Raji (cell line): ENCODE data around the gene GRAP2.

ENCODE experiments used
- POLR2A ChIP-seq: IDR thresholded peaks from 2 replicates; pipeline ENCODE4 v1.6.1; 2011; ENCODE audit warnings: low read depth, low read length, control low read depth; ENCODE audit not compliant: insufficient read depth

GRAP2 gene

DNA sequence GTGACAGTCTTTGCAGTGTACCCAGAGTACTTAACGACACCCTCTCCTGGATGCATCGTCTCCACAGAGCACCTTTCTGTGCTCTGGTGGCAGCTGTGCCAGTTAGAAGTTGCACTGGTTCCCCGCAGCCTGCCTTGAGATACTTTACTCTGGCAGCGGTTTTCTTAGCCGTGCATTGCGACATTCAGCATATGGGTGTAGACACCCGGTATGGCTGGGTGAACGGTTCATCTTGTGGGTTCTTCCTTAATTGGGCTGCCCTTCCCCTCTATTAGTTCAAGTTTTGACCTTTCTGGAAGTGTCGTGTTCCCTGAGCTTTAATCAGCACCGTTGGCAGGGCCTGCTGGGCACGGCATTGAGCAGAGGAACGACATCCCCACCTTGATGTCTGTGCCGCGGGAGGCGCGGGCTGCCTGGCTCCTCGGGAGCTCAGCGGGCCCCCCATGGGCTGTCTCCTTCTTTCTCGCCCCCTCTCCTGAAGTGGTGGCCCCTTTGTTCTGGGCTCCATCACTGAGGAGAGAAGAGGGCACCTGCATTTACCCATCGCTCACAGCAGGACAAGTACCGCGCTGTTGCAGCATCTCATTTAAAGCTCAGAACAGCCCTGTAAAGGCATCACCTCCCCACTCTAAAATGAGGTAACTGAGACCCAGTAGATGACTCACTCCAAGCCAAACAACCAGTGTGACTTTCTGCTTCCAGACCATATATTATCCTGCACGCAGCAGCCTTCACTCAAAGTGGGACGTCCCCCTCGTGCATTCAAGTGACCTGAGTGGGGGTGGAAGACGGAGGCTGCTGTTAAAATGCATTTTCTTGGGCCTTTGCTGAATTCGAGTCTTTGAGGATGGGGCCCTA, 107.2 kb downstream of the GRAP2 start:
- TF ChIP-seq POLR2A = no peak

DNA sequence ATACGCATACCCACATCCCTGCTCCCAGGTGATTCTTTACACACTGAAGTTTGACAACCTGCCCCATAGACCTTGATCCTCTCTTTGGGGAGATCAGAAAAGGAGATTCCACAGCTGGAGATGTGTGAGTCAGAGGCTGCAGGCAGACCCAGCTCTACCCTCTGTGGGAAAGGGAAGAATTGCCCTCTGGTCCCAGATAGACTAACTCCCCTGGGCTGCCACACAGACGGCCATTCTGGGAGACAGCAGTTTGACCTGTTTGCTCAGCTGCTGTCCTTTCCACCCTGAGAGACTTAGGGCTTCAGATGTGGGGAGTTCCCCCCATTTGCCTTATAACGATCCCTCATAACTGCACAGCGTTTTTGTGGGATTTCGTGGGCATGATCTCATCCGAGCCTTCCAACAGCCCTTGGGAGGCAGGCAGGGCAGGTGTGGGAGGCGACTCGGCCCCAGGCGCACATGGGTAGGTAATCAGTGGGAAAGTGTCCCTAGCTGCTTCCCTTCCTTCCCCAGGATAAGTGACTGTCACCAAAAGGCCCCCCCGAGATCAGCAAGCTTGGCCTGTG, 107.9 kb downstream of the GRAP2 start:
- TF ChIP-seq POLR2A = no peak

DNA sequence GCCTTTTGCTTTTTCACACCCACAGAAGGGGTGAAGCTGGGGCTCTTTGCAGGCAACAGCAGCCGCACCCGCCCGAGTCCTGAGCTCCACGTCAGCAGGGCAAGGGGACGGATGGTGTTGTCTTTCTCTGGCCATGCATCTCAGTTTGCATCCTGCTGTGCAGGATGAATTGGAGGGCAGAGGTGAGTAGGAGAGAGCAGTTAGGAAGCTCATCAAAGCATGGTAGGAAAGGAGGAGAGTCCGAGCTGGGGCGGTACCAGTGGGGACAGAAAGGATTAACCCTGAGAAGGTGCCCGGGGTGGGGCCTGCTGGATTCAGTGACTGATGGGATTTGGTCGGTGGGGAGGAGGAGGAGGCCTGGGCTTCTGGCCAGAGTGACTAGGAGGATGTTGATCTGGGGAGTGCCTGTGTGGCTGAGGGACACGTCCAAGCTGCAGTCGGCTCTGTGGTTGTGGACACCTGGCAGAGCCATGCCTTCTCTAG, 108.4 kb downstream of the GRAP2 start:
- no peak for TF ChIP-seq POLR2A

DNA sequence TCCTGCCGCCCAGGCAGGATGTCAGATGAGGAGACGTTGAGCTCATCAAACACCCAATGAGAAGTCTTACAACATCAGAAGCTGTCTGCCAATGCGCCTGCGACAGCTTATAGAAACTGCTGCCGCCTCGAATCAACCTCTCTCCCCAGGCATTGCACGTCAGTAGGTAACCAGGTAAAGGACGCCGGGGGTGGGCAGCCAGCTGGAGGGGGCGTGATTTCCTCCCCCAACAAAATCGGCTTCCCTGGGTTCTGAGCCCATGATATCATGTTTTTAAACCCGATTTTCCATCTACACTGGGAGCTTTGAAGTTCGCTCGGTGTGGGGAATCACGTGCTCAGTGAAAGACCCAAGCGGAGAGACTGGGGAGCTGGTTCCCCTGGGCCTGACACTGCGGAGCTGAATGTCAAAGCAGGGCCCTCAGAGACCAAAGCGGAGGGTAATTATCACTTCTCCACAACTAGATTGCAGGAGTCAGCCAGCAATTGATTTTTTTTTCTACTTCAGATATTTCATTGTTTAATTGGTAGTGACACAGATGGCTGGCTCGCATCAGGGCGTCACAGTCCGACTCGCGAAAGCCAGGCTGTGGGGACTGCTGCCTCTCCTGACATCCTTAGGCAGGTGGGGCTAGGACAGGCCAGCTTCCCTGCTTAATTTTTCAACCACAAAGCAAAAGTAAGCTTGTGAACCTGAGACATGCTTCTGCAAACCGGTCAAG, 109.2 kb downstream of the GRAP2 start:
- TF ChIP-seq POLR2A = no peak

DNA sequence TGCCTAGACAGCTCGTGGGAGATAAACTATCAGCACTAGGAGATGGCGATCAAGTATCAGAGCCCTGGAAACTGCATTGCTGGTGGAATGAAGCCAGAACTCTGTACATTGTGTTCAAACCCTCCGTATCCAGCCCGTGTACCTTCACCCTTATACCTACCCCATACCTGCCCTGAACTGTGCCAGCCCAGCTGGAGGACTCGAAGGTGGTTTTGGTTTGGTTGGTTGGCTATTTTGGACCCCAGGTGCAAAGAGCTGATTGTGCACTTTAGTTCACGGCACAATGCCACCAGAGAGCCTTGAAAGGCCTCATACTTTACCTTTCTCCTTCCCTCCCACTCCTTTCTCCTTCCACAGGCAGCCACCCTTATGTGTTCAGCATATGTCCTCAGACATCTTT, 109.9 kb downstream of the GRAP2 start:
- TF ChIP-seq POLR2A = no peak

DNA sequence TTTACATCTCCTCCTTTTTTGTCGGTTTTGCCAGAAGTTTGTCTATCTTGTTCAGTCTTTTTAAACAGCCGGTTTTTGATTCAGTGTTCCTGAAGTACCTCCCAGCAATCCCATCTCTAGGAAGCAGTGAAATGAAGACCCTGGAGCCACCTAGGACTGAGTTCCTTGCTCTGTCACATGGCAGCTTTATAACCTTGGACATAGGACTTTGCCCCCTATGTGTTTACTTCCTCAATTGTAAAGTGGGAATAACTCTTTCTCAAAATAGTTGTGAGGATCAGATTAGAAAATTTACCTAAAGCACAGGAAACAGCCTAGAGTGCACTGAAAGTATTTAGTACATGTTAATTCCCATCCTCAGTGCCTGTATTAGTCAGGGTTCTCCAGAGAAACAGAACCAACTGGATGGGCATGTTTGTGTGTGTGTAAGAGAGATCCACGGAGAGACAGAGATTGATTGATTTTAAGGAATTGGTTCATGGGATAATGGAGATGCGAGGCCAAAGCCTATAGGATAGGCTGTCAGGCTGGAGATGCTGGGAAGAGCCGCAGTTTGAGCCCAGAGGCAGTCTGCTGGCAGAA, 113.9 kb downstream of the GRAP2 start:
- TF ChIP-seq POLR2A = no peak

DNA sequence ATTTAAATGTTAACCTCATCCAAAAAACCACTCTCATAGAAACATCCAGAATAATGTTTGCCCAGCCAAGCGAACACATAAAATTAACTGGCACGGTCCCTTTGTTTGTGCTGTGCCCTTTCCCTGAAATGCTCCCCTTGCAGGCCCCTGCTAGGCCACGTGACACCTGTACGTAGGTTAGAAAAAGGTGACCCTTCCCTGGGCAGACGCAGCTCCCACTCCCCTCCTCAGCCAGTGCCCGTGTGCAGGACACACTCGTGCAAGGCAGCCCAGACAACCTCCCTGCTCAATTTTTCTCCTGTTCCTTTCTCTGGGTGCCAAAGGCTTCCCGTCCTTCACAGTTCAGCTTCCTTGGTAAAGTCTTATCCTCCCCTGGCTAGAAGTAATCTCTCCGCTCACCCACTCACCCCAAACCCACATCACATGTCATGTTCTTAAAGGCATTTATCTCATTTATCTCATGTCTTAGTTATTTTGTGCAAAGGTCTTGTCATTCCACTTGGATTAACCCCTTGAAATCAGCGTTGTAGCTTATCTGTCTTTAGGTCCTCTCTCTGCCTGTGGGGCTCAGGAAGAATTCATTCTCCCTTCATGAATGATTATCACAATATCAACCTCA, 114.6 kb downstream of the GRAP2 start:
- no peak for TF ChIP-seq POLR2A

DNA sequence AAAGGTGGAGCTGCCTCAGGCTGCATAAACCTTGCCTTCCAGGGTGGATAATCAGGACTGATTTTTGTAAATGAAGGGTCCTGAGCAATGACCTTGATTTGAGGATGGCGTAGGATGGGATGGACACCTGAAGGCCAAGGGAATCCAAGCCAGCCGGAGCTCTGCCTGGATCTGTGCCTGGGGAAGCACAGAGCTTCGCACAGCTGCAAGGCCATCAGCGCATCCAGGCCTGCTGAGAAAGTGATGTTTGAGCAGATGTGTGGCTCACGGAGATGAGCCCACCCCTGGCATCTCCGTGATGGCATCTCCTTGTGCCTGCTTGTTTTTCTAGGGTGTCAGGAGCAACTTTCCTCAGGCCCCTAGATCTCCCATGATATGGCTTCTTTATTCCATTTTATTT, 117.2 kb downstream of the GRAP2 start:
- no peak for TF ChIP-seq POLR2A

DNA sequence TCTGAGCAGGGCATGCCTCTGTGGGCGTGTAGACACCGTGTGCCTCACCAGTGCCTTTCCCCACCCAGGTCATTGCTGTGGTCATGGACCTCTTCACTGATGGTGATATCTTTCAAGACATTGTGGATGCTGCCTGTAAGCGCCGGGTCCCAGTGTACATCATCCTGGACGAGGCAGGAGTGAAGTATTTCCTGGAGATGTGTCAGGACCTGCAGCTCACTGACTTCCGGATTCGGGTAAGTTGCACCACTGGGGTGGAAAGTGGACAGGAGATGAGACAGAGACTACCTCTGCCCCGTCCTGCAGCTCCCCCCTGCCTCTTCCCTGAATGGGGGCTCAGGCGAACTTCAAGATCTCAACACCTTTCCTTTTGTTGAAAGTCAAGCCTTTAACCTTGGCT, 118.2 kb downstream of the GRAP2 start:
- no peak for TF ChIP-seq POLR2A

DNA sequence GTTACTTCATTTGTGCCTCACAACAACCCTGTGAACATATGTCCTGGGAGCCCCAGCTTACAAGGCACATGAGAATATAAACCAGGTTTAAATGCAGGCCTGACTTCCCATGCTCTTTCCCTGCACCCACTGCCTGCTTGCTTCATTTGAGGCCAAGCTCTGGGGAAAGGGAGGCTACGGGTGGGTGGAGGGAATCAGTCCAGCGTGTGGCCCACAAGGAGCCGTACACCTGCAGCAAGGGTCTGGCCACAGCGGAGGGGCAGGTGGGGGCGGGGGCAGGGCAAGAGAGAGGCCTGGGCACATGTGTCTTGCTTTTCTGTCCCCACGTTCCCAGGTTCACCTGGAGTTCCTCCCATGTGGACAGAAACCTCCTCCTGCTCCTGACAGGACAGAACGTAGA, 120.1 kb downstream of the GRAP2 start:
- no peak for TF ChIP-seq POLR2A

DNA sequence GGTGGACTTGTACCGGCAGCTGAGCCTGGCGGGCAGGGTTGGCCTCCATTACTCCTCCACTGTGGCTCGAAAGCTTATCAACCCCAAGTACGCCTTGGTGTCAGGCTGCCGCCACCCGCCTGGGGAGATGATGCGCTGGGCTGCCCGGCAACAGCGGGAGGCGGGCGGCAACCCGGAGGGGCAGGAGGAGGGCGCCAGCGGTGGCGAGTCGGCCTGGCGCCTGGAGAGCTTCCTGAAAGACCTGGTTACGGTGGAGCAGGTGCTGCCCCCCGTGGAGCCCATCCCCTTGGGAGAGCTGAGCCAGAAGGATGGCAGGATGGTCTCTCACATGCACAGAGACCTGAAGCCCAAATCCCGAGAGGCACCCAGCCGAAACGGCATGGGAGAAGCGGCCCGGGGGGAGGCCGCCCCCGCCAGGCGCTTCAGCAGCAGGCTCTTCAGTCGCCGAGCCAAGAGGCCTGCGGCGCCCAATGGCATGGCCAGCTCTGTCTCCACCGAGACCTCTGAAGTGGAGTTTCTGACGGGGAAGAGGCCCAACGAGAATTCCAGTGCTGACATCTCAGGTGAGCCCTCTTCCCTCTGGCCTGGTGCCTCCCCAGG, 120.6 kb downstream of the GRAP2 start:
- TF ChIP-seq POLR2A = no peak

DNA sequence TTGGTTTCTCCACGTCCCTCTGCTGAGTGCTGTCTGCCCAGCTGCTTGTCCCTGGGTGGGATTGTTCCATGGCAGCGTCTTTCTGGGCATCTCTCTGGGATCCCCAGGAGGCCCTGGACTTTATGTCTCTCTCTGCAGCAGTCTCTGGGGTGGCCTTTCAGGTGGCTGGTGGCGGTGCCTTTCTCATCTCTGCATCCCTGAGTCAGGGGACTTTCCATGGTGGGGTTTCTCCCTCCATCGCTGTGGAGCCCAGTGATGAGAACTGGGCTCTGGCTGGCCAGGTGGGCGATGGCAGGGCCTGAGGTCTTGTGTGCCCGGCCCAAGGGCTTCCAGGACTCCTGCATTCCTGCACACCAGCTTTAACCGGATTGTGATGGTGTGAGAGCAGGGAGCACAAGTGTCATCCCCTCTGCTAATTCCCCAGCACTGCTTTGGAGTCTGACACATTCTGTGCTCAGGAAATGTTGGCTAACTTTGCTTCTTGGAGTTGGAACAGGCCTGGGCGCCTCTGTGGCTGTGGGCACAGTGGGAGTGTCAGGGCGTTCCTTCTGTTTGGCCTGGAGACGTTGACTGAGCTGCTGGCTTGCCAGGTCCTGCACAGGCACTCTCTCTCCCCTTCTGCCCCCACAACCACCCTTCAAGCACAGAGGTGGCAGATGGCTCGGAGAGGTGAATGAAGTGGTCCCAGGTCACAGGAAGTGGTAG, 121.8 kb downstream of the GRAP2 start:
- TF ChIP-seq POLR2A = no peak
